ENCODE measurements around the gene PDCL2.
"Not testable (repeated sequence)": the region's sequence is repeated elsewhere in the genome, so short reads cannot be mapped to it uniquely, and the experiment has no call there.

The PDCL2 gene

GRCh38 chr4:55633903-55634302 lies 41.9 kb upstream of the PDCL2 start:
- H3K4me3 ChIP-seq (ENCODE audit: low read length): no peak overlapping the region
- no peak for DNase-seq (ENCODE audit: low read depth)
- TF ChIP-seq, protein P1, sequence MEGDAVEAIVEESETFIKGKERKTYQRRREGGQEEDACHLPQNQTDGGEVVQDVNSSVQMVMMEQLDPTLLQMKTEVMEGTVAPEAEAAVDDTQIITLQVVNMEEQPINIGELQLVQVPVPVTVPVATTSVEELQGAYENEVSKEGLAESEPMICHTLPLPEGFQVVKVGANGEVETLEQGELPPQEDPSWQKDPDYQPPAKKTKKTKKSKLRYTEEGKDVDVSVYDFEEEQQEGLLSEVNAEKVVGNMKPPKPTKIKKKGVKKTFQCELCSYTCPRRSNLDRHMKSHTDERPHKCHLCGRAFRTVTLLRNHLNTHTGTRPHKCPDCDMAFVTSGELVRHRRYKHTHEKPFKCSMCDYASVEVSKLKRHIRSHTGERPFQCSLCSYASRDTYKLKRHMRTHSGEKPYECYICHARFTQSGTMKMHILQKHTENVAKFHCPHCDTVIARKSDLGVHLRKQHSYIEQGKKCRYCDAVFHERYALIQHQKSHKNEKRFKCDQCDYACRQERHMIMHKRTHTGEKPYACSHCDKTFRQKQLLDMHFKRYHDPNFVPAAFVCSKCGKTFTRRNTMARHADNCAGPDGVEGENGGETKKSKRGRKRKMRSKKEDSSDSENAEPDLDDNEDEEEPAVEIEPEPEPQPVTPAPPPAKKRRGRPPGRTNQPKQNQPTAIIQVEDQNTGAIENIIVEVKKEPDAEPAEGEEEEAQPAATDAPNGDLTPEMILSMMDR (IDR thresholded peaks at IDR 0.05; ENCODE audit: insufficient read depth, low read depth, low read length, missing control alignments): no peak

- TF ChIP-seq, protein P1 (IDR thresholded peaks at IDR 0.05; ENCODE audit: insufficient read depth, low read depth, low read length, missing control alignments): no peak
- no peak for DNase-seq (ENCODE audit: low read depth)
- H3K4me3 ChIP-seq (ENCODE audit: low read length): no peak overlapping the region
These were observed 33.8 kb upstream of the PDCL2 start for GRCh38 chr4:55625835-55626234.

GRCh38 chr4:55624063-55624462 lies 32.0 kb upstream of the PDCL2 start:
- not testable (repeated sequence) for DNase-seq (ENCODE audit: low read depth); H3K4me3 ChIP-seq (ENCODE audit: low read length)

GRCh38 chr4:55618546-55619143 lies 26.6 kb upstream of the PDCL2 start:
- no peak for DNase-seq (ENCODE audit: low read depth)
- TF ChIP-seq, protein P1 (IDR thresholded peaks at IDR 0.05; ENCODE audit: insufficient read depth, low read depth, low read length, missing control alignments): no peak
- H3K4me3 ChIP-seq (ENCODE audit: low read length): no peak overlapping the region

DNA sequence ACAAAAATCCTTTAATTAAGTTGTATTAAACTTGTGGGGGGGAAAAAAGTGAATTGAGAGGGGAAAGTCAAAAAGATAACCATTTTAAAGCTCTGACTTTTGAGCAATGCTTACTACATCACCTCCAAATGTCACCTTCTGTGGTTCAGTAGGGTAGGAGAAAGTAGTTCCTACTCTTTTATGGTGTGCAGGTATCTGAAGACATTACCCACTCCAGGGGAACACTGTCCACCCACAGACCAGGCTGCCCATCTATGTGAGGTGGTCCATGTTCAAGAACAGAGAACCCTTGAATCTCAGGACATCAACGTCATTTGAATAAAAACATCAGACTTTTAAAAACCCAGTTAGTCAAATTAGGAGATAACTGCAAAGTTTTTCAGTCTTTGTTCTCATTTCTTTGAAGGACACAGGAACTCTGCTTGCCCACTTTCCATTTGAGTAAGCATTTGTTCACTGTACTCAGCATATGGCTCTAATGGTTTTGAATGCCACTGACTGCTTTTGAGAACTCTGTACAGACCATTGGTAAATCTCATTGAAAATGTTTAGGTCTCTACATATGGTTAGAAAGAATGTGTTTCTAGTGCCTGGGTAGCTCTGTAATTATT lies 25.6 kb upstream of the PDCL2 start:
- DNase-seq (ENCODE audit: low read depth): no peak
- TF ChIP-seq, protein P1 (IDR thresholded peaks at IDR 0.05; ENCODE audit: insufficient read depth, low read depth, low read length, missing control alignments): no peak
- no peak overlapping the region for H3K4me3 ChIP-seq (ENCODE audit: low read length)

- peak; percentile 19 for DNase-seq (ENCODE audit: low read depth)
- no peak overlapping the region for H3K4me3 ChIP-seq (ENCODE audit: low read length)
- TF ChIP-seq, protein P1 (IDR thresholded peaks at IDR 0.05; ENCODE audit: insufficient read depth, low read depth, low read length, missing control alignments): no peak
These were observed 23.0 kb upstream of the PDCL2 start for GRCh38 chr4:55615008-55615407.

DNA sequence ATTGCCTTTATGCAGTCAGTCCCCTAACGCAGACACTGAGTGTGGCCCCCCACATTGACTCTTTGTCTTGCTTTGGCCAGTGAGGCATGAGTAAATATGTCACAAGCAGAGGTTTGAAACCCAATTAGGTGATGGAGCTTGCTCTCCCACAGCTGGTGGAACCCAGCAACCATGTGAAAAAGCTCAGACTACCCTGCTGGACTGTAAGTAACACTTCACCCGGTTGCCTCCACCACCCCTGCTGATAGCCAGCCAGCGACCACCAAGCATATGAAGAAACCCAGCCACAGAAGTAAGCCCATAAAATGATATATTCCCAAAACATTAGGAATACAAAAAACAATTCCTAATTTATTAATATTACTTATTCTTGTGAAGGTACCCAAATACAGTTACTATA lies 21.6 kb upstream of the PDCL2 start:
- no peak for DNase-seq (ENCODE audit: low read depth)
- no peak overlapping the region for H3K4me3 ChIP-seq (ENCODE audit: low read length)
- TF ChIP-seq, protein P1 (IDR thresholded peaks at IDR 0.05; ENCODE audit: insufficient read depth, low read depth, low read length, missing control alignments): no peak
